T-helper 2 cell treated with Interferon-gamma antibody and Interleukin-4, amounts not matched to agents 5 μg/mL and 100 μg/mL, for 36 hours (primary cell): ENCODE measurements around the gene MRPL12.

ENCODE experiments used
- DNase-seq: peaks from one replicate; pipeline ENCODE4 v3.0.0; 2021; ENCODE audit warnings: low spot score
- H3K27ac Mint-ChIP-seq: one replicate; pipeline ENCODE4 v1.8.0; 2021; ENCODE audit warnings: mild to moderate bottlenecking, mixed read lengths
- H3K27me3 Mint-ChIP-seq: one replicate; pipeline ENCODE4 v1.8.0; 2021; ENCODE audit warnings: low read depth, mixed read lengths
- H3K36me3 Mint-ChIP-seq: one replicate; pipeline ENCODE4 v1.8.0; 2021; ENCODE audit warnings: low read depth, mixed read lengths
- H3K4me1 Mint-ChIP-seq: one replicate; pipeline ENCODE4 v1.8.0; 2021; ENCODE audit warnings: low read depth, mixed read lengths
- H3K4me3 Mint-ChIP-seq: one replicate; pipeline ENCODE4 v1.8.0; 2022; ENCODE audit warnings: mild to moderate bottlenecking, moderate library complexity, mixed read lengths
- H3K9me3 Mint-ChIP-seq: one replicate; pipeline ENCODE4 v1.8.0; 2021; ENCODE audit warnings: mixed read lengths

Gene MRPL12

DNA sequence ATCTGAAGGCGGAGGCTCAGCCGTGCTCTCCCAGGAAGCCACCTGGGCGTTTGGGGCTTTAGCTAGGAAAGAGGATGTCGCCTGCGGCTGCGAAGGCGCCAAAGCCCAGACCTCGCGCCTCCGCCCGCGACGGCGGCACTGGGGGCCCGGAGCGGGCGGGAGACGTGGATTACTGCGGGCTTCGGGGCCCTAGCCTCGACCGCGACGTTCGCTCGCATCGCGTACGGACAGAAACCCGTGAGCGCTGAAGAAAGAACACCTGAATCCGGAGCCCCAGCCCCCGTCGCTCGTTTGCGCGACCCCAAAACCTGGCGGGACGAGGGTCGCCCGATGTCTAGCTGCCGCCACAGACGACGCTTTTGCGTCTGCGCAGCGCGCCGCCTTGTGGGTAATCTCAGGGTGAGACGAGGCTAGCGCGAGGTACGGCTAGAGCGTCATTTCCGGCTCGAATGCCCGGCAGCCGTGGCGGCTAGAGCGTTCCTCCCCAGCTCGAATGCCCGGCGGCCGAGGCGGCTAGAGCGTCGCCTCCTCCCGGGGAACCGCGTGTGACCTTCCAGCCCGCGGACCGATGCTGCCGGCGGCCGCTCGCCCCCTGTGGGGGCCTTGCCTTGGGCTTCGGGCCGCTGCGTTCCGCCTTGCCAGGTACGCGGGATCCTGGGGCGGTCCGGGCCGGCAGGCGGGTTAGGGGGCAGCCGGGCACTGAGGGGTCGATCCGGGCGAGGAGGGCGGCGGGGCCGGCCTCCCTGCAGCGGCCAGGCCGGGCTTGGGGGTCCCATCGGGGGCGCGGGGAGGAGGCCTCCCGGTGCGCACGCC, at the start of gene MRPL12:
MRPL12 (plus strand) TSS at position 434 of the 813 bp plus-strand sequence; CDS start at position 569, 135 bp downstream.
- H3K9me3 Mint-ChIP-seq, result no peaks in the 10 kb centered on the region
- H3K4me1 Mint-ChIP-seq, result peaks cover 11% of the 10 kb centered on the region
- no peaks in the 10 kb centered on the region for H3K27me3 Mint-ChIP-seq
- H3K27ac Mint-ChIP-seq, result peak within 1 kb of the TSS; percentile 96
- H3K4me3 Mint-ChIP-seq, result peak within 1 kb of the TSS; percentile 97
- H3K36me3 Mint-ChIP-seq, result peaks cover 44% of the 10 kb centered on the region
- DNase-seq, result peak; percentile 90

DNA sequence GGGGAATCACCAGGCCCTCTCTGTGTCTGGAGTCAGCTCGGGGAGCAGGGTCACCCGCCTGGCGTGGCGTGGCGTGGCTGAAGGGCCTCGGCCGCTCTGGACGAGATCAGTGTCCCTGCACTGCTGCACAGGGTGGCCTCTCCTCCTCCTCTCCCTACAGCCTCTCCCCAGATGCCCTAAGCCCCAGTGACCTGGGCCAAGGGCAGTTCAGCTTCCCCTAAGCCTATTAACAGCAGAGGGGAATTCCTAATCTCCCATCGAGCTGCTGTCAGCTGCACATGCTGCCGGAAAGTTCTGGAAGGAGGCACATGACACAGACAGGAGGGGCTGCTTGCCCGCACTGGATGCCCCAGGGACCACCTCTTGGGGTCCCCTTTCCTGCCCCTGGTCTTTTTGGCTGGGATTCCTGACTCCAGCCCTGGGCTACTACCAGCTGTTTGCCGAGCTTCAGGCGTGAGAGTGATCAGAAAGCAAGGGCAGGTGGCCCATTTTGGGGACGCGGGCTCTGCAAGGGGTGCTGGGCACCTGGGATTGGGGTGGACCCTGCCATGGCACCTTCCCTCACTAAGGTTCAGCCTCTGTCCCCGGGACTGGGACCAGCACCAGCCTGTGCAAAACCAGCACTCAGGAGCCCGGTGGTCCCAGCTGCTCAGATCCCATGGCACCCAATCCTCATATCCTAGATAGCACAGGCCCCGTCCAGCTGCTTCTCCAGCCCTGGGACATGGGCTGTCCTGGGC, 47.6 kb upstream of the MRPL12 start:
- peaks cover 16% of the 10 kb centered on the region for H3K4me1 Mint-ChIP-seq
- DNase-seq, result no peak
- H3K9me3 Mint-ChIP-seq, result no peaks in the 10 kb centered on the region
- no peak overlapping the region for H3K27ac Mint-ChIP-seq
- H3K4me3 Mint-ChIP-seq, result no peak overlapping the region
- H3K36me3 Mint-ChIP-seq, result no peaks in the 10 kb centered on the region
- no peaks in the 10 kb centered on the region for H3K27me3 Mint-ChIP-seq

DNA sequence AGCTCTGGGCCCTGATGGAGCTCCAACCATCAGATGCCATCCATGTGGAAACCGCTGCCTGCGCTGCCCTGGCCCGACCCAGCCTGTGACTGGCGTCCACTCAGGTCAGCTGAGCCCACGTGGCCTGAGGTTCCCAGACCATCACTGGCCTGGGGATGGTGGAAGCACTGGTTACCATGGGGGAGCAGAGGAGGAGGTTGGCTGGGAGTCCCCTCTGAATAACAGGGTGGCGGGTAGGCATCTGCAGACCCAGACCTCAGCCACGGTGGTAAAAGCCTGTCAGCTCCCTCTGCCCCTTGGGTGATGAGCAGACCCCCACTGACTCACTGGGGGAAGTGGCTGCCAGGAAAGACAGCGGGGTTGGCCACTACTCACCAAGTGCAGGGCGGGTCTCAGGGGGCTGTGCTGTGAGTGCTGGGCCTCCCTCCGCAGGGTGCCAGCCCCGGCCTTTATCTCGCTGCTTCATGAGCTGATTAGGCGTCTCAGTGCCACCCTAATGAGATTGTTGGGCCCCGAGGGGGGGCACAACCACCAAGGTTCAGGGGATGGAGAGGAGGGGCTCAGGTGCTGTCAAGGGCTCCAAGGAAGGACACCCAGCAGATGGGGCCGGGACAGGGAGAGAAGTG, 46.9 kb upstream of the MRPL12 start, which contains the start of gene PDE6G:
PDE6G (minus strand) TSS at position 425 of the 626 bp plus-strand sequence. CDS start 3,237 bp downstream, outside the sequence.
- H3K36me3 Mint-ChIP-seq, result no peaks in the 10 kb centered on the region
- H3K4me1 Mint-ChIP-seq, result peaks cover 16% of the 10 kb centered on the region
- peak within 1 kb of the TSS; percentile 15 for H3K4me3 Mint-ChIP-seq
- no peaks in the 10 kb centered on the region for H3K27me3 Mint-ChIP-seq
- no peak for DNase-seq
- no peaks in the 10 kb centered on the region for H3K9me3 Mint-ChIP-seq
- H3K27ac Mint-ChIP-seq, result peak within 1 kb of the TSS; percentile 60

DNA sequence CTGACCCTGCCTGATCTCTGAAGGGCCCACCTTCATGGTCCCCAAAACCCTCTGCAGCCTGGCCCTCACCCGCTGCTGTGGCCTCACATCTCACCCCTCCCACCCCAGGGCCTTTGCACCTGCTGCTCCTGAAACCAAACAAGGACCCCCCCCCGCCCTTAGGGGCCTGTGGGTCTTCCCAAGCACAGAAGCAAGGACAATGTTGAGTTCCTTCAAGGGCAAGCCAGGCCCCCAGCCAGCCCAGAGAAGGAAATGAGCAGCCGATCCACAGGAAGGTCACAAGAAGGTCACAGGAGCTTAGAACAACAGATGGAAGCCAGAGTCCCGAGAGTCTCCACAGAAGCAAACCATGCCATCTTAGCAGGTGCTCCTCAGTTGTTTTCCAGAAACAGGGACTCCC, 46.3 kb upstream of the MRPL12 start:
- Mint-ChIP-seq H3K9me3 (no peaks in the 10 kb centered on the region), H3K4me3 (peak overlapping the region; percentile 15), H3K27me3 (no peaks in the 10 kb centered on the region), H3K36me3 (no peaks in the 10 kb centered on the region), H3K4me1 (peaks cover 16% of the 10 kb centered on the region), H3K27ac (peak overlapping the region; percentile 60)
- no peak for DNase-seq

DNA sequence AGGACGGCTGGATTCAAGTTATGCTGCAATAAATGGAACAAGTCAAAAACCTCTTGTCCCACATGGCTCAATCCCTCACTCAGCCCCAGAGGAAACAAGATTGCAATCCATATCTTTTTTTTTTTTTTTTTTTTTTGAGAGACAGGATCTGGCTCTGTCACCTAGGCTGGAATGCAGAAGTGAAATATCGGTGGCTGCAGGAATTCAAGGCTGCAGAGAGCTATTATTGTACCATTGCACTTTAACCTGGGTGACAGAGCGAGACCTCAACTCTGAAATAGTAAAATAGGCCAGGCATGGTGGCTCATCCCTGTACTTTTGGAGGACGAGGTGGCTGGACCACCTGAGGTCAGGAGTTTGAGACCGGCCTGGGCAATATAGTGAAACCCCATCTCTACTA, 44.1 kb upstream of the MRPL12 start:
- no peak overlapping the region for H3K4me3 Mint-ChIP-seq
- peaks cover 2% of the 10 kb centered on the region for H3K36me3 Mint-ChIP-seq
- DNase-seq, result no peak
- H3K9me3 Mint-ChIP-seq, result no peaks in the 10 kb centered on the region
- no peaks in the 10 kb centered on the region for H3K27me3 Mint-ChIP-seq
- H3K4me1 Mint-ChIP-seq, result peaks cover 19% of the 10 kb centered on the region
- no peak overlapping the region for H3K27ac Mint-ChIP-seq

DNA sequence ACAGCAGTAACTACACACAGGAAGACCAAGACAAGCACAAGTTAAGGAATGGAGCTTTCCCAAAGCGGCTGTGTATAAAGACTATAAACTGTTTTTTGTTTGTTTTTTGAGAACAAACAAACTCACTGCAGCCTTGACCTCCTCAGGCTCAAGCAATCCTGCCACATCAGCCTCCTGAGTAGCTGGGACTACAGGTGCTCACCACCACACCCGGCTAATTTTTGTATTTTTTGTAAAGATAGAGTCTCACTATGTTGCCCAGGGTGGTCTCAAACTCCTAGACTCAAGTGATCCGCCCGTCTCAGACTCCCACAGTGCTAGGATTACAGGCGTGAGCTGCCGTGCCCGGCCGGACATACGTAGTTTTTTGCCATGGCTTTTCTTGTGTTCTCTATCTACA, 42.7 kb upstream of the MRPL12 start:
- H3K36me3 Mint-ChIP-seq, result peaks cover 8% of the 10 kb centered on the region
- no peaks in the 10 kb centered on the region for H3K9me3 Mint-ChIP-seq
- peaks cover 19% of the 10 kb centered on the region for H3K4me1 Mint-ChIP-seq
- no peak overlapping the region for H3K27ac Mint-ChIP-seq
- no peak overlapping the region for H3K4me3 Mint-ChIP-seq
- H3K27me3 Mint-ChIP-seq, result no peaks in the 10 kb centered on the region
- DNase-seq, result no peak

DNA sequence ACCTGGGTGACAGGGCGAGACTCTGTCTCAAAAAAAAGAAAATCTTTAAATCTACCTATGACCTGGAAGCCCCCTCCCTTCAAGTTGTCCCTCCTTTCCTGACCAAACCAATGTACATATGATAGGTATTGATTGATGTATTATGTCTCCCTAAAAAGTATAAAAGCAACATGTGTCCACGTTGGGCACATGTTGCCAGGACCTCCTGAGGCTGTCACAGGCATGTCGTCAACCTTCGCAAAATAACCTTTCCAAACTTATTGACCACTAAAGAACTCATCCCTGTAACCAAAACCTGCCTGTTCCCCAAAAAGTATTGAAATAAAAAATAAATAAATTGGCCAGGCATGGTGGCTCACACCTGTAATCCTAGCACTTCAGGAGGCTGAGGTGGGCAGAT, 41.2 kb upstream of the MRPL12 start:
- Mint-ChIP-seq H3K9me3 (no peaks in the 10 kb centered on the region), H3K4me1 (peaks cover 22% of the 10 kb centered on the region), H3K27me3 (no peaks in the 10 kb centered on the region), H3K27ac (no peak overlapping the region), H3K4me3 (no peak overlapping the region), H3K36me3 (peaks cover 17% of the 10 kb centered on the region)
- DNase-seq, result no peak

DNA sequence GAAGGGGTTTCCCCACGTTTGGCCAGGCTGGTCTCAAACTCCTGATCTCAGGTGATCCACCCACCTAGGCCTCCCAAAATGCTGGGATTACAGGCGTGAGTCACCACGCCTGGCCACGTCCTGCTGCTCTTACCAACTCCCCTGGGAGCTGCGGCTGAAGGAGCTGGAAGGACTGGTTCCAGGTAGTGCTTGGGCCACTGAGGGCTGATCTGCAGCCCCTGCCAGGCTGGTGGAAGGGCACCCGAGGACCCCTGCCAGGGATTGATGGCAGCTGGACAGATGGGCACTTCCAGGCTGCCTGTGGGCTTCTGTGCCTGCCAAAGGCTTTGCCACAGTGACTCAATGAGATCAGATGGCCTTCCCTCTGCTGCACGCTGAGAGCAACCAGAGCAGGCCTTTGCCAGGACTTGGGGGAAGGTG, 39.1 kb upstream of the MRPL12 start:
- Mint-ChIP-seq H3K4me1 (peaks cover 28% of the 10 kb centered on the region), H3K4me3 (no peak overlapping the region), H3K27me3 (no peaks in the 10 kb centered on the region), H3K36me3 (peaks cover 28% of the 10 kb centered on the region), H3K9me3 (no peaks in the 10 kb centered on the region), H3K27ac (peak overlapping the region; percentile 90)
- no peak for DNase-seq

DNA sequence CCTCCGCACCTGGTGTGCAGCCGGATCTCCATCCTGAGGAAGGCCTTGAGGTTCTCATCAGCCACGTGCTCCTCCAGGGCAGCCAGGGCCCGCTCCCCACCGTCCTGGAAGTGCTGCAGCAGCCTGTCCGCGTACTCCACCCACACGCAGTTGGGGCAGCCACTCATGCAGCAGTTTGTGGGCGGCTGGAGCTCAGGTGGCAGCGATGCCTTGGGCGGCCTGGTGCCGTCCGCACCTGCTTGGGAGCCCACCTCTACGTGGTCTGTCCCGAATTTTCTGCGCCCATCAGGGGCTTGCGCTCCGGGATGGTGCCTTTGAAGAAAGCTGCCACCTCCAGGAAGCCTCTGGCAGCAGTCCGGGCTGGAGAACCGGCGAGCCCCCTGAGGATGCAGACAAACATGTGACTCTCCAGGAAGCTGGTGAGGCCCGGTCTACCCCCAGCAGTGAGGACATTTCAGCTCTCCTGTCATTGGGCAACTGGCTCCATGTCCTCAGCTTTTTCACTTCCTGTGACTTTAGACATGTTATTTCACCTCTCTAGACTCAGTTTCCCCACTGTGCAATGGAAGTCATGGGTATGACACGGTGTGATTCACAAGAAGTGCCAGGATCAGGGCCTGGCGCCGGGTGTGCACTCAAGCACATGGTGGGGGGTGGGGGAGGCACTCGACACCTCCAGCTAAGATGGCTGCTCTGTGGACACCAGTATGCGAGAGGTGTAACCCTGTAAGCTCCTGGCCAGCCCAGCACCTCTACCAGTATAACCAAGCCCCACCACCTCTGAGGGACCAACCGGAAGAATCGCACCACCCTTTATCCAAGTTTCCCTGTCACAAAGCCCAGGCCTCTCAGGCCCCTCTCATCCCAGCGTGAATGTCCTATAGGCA, 37.7 kb upstream of the MRPL12 start:
- no peaks in the 10 kb centered on the region for H3K9me3 Mint-ChIP-seq
- peaks cover 28% of the 10 kb centered on the region for H3K4me1 Mint-ChIP-seq
- no peaks in the 10 kb centered on the region for H3K27me3 Mint-ChIP-seq
- peaks cover 38% of the 10 kb centered on the region for H3K36me3 Mint-ChIP-seq
- peak overlapping the region; percentile 98 for H3K27ac Mint-ChIP-seq
- DNase-seq, result peak; percentile 38
- H3K4me3 Mint-ChIP-seq, result peak overlapping the region; percentile 99

DNA sequence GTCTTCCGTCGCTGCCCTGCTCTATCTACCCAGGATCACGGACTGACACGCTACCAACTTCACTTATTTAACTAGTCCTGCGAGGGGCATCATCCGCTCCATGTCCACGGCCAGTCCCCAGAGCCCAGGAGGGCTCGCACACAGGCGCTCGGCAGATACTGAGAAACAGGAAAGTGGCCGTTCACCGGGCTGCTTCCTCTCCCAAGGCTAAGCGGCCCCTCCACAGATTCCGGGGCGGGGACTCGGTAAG, 37.1 kb upstream of the MRPL12 start:
- Mint-ChIP-seq H3K27ac (peak overlapping the region; percentile 98), H3K4me1 (peaks cover 28% of the 10 kb centered on the region), H3K4me3 (peak overlapping the region; percentile 99), H3K27me3 (no peaks in the 10 kb centered on the region), H3K9me3 (no peaks in the 10 kb centered on the region), H3K36me3 (peaks cover 38% of the 10 kb centered on the region)
- no peak for DNase-seq

DNA sequence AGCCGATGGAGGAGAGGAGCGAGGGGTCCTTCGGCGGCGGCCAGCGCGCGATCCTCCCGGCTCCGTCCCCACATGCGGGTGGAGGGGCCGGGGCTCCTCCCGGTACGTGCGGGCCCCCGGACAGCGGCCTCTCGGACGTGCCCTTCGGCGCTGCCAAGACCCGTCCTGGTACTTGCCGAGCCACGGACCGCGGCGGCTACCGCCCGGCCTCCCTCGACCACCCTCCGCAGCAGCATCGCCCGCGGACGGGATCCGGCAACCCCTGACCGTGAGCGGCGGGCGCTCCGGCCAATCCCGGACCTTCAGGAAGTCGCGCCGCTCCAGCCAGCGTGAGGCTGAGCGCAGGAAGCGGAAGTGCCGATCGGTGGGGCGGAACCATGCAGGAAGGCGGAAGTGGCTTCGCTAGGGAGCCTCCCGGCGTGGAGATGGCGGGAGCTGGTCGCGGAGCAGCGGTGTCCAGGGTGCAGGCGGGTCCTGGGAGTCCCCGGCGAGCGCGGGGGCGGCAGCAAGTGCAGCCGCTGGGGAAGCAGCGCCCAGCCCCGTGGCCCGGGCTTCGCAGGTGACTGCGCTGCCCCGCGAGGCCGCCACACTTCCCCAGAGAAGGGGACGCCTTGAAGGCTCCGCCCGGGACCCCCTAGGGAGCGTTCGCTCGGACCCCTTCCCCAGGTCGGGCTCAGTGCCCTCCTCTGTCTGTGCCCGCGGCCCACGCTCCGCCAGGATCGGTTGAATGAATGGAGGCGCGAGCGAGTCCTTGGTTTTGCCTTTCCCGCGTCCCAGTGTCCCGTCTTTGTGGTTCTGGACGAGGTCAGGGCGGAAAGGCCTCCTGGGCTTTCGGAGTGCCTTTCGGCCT, 36.6 kb upstream of the MRPL12 start, which contains the start of the genes CCDC137 and OXLD1:
CCDC137 (plus strand) TSS at position 396 of the 850 bp plus-strand sequence; CDS start at position 426, 30 bp downstream.
OXLD1 (minus strand) TSS at position 264 of the 850 bp plus-strand sequence; CDS start at position 236, 28 bp downstream.
- Mint-ChIP-seq H3K4me1 (peaks cover 28% of the 10 kb centered on the region), H3K27ac (peak within 1 kb of the TSS; percentile 98), H3K9me3 (no peaks in the 10 kb centered on the region), H3K4me3 (peak within 1 kb of the TSS; percentile 99), H3K27me3 (no peaks in the 10 kb centered on the region), H3K36me3 (peaks cover 44% of the 10 kb centered on the region)
- peak; percentile 95 for DNase-seq

DNA sequence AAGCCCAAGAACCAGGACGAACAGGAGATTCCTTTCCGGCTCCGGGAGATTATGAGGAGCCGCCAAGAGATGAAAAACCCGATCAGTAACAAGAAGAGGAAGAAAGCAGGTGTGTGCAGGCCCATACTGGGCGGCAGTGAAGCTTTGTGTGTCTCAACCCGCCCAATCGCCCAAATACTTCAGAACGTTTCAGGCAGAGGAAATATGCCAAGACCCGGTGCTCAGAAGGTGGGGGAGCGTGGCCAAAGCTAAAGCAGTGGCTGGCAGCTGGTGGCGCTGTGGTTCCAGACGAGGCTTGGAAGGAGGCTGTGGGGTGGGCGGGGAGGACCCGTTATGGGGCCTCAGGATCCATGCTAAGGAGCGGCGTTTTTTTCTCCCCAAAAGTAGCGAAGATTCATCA, 35.4 kb upstream of the MRPL12 start:
- peaks cover 53% of the 10 kb centered on the region for H3K36me3 Mint-ChIP-seq
- H3K27me3 Mint-ChIP-seq, result no peaks in the 10 kb centered on the region
- peak overlapping the region; percentile 69 for H3K27ac Mint-ChIP-seq
- no peak for DNase-seq
- H3K4me1 Mint-ChIP-seq, result peaks cover 23% of the 10 kb centered on the region
- H3K9me3 Mint-ChIP-seq, result no peaks in the 10 kb centered on the region
- peak overlapping the region; percentile 99 for H3K4me3 Mint-ChIP-seq
